T-helper 9 cell (primary cell): ENCODE data around the gene DPP10.
"Not testable (repeated sequence)": the region's sequence is repeated elsewhere in the genome, so short reads cannot be mapped to it uniquely, and the experiment has no call there.

ENCODE experiments used
- DNase-seq: peaks from one replicate; pipeline ENCODE4 v3.0.0-alpha.2; 2020
- total RNA-seq, 2 donors: gene quantifications; one replicate each; lab custom pipeline; 2026; lab: John Stamatoyannopoulos, UW

Gene DPP10
- 0 reads per million in 2 donors for total RNA-seq

GRCh38 chr2:114442510-114442909 lies at the start of gene DPP10:
Gene DPP10, plus strand, starts transcription at chr2:114442641.
- DNase-seq = no peak

DNA sequence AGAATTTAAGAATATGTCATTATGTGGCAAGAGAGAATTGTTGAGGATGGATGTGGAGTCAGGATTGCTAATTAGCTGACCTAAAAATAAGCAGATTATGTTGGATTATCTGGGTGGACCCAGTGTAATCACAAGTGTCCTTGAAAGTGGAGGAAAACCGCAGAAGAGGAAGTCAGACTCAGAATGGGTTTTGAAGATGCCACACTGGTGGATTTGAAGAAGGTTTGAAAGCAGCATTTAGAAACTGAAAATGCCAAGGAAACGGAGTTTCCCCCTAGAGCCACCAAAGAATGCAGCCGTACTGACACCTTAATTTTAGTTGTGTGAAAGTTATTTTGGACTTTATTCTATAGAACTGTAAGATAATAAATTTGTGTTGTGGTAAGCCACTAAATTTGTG lies 41.6 kb upstream of the DPP10 start:
- DNase-seq = no peak

DNA sequence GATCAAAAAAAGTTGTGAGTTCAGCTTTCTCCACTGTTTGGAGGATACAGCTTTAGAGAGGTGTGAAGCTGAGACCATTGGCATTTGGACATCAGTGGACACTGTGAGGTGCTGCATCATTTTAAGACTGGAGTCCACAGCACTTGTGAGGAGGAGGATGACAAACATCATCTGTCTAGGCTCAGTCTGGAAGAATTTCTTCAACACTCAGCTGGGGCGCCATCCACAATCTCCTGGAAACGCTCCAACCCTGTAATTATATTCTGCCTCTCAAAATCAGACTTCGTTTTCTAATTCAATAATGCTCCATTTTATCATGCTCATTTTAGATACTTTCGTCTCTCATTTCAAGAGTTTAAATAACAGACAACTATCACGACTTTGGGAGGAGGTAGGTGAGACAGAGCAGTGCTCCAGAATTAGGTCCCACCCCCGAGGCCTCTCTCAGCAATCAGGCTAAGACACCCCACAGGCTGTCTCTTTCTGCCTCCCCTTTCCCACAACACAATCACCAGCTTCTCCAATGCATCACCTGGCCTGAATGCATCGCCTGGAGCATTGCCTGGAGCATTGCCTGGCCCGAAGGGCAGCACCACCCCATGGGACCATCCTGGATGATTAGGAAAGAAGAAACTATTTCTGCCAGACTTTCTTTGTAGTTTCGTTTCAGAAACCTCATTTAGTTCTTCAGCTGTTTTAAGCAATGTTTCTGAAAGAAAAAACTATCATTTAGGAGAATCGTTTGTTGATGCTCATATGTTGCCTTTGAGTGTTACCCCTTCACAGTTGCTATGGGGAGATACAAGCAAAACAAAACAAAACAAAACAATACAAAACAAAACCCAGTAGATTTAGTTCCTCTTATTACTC lies 37.0 kb upstream of the DPP10 start:
- DNase-seq = no peak

- no peak for DNase-seq
These were observed 36.1 kb upstream of the DPP10 start for GRCh38 chr2:114406347-114406746.

- not testable (repeated sequence) for DNase-seq
These were observed 35.1 kb upstream of the DPP10 start for GRCh38 chr2:114407353-114407752.

GRCh38 chr2:114421781-114422180 lies 20.7 kb upstream of the DPP10 start:
- no peak for DNase-seq

DNA sequence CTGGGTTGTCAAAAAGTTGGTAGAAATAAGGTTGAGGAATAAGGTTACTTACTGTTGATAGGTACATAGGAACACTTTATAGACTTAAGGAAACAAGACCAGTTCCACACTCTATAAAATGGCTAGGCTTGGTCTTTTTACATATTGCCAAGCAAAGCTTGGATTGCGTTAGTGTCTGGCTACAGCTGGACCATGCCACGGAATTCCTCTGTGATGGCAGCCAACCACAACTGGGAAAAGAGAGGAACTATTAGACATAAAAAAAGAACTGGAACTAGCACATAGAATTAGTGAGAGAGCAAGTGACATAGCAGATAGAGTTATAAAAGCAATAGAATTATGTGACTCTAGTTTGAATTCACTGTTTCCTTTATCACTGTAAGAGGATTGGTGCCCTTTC lies 17.7 kb upstream of the DPP10 start:
- no peak for DNase-seq

DNA sequence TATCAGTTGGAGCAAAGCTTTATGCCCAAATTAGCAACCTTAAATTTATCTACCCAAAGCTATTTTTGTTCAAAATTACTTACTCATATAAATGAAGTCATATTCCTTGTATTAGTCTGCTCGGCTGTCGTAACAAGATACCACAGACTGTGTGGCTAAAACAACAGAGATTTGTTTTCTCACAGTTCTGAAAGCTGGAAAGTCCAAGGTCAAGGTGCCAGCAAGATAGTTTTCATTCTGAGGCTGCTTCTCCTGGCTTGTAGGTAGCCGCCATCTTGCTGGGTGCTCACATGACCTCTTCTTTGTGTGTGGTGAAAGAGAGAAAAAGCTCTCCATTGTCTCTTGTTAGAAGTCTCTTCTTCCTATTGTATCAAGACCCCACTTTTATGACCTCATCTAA lies 15.7 kb upstream of the DPP10 start:
- no peak for DNase-seq

DNA sequence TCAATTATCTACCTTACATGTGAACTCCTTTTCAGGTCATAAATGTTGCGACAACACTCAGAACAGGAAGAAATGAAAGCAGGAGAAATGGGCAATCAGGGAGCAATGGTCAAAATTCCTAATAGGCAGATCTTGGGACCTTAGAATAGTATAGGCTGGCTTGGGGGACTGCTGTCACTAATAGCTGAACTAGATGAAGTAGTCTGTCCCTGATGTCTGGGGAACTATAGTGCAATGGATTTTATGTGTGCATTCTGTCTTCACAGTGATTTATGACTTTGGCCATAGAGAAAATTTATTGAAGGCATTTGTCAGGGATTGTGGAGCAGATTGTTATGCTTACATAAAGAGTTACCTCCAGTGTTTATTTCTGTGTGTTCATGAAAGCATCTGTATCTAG lies 6.1 kb upstream of the DPP10 start:
- no peak for DNase-seq

GRCh38 chr2:114446571-114446970 lies 4.1 kb downstream of the DPP10 start:
- DNase-seq = no peak

DNA sequence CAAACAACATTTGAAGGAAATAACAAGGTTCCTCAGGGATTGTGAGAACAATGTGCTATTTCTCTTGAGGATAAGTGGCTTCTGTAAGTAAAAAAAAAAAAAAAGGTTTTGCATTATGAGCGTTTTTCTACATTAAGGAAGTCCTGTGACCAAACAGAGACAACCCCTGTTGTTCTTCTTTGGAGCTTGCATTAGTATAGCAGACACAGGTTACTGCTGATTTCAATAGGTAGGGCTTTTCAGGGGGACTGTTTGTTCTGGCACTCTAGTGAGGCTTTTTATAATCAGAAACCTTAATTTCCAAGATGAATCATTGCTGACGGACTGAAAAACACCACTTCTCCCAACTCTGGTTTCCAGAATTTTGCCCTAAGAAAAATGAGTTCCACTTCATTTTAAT lies 8.2 kb downstream of the DPP10 start:
- no peak for DNase-seq

DNA sequence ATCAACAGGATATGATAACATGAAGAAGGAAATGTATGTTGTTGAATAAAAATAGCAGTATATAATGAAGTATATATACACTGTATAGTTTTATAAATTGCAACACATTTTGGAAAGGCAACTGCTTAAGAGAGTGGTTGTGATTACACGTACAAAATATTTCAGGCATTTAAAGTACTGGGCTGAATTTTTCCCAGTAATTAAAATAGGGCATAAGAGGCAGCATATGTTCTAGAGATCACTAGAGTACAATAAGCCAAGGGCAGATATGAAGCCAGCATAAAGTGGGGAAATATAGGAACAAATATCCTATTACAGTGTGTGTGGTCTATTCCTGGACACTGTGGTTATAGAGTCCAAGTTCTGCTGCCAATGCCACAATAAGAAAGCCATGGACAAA lies 14.1 kb downstream of the DPP10 start:
- no peak for DNase-seq

GRCh38 chr2:114457956-114458355 lies 15.5 kb downstream of the DPP10 start:
- no peak for DNase-seq

GRCh38 chr2:114461116-114461515 lies 18.7 kb downstream of the DPP10 start:
- no peak for DNase-seq

- DNase-seq = no peak
These were observed 22.7 kb downstream of the DPP10 start for GRCh38 chr2:114464961-114465706.

GRCh38 chr2:114468343-114468742 lies 25.9 kb downstream of the DPP10 start:
- no peak for DNase-seq

- DNase-seq = no peak
These were observed 29.8 kb downstream of the DPP10 start for GRCh38 chr2:114472246-114472645.

DNA sequence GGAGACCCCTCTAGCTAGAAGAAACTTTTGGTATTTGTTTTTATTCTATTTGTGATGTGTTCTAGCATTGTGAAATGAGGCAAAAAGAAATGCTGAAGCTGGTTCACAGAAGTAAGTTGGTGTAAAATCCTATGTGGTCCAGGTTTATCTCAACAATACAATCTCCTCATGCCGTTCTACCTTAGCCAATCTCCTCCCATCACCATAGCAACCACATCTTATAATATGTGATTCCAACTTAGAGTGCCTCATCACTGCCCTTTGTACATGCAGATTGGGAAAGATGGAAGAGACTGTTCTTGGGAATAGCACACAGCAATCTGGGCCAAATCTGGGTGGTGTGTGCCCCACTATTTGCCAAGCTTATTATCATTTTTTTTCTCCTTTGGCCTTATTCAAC lies 30.3 kb downstream of the DPP10 start:
- no peak for DNase-seq

GRCh38 chr2:114488841-114489530 lies 46.5 kb downstream of the DPP10 start:
- no peak for DNase-seq

- no peak for DNase-seq
These were observed 52.6 kb downstream of the DPP10 start for GRCh38 chr2:114495046-114495445.

- DNase-seq = no peak
These were observed 54.5 kb downstream of the DPP10 start for GRCh38 chr2:114496959-114497358.

GRCh38 chr2:114499101-114499500 lies 56.7 kb downstream of the DPP10 start:
- no peak for DNase-seq

DNA sequence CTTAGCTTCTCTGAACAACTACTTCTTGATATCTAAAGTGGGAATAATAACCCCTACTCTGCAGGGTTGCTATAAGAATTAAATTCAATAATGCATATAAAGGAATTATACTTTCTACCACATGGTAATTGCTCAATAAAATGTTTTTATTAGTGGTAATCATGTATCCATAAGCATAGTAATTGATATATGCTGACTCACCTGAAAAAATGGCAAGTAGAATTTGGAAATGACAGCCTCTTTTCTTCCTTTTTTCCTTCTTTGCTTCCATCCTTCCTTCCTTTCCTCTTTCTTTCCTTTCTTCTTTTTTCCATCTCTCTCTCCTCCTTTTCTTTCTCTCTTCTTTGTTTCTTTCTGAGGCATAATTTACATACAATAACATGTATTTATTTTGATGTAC lies 65.3 kb downstream of the DPP10 start:
- no peak for DNase-seq

GRCh38 chr2:114515882-114516281 lies 73.4 kb downstream of the DPP10 start:
- no peak for DNase-seq
